SK-N-SH (cell line): ENCODE results near the gene CELSR1. TPM values are rescaled to one million over a fixed set of nuclear protein-coding genes. Genes with fewer than 3 reads are reported as not detected.

Experiments used
- CTCF ChIA-PET: fragments of 300-600, 350-600 bp; formaldehyde crosslinking; extraction: SDS; loops from one replicate; lab custom pipeline; 2021; lab: Yijun Ruan, JAX
- POLR2A ChIA-PET: fragments of 350-600 bp; sonication (Branson Sonifier 250); formaldehyde crosslinking; extraction: SDS; loops from one replicate; lab custom pipeline; 2020; ENCODE audit warnings: antibody characterized with exemption, inconsistent platforms; lab: Yijun Ruan, JAX
- DNase-seq: peaks from one replicate; pipeline ENCODE4 v3.0.0; 2012
- H2AFZ ChIP-seq: fragments of 200-600 bp; sonication (generic); 2 replicates; pipeline ENCODE4 v1.8.1; 2016; ENCODE audit warnings: antibody characterized with exemption, mild to moderate bottlenecking, low read depth
- H3F3A ChIP-seq: fragments of 200-600 bp; sonication (generic); replicated peaks from 2 replicates; pipeline ENCODE3; 2016; ENCODE audit warnings: antibody characterized with exemption, mild to moderate bottlenecking; ENCODE audit not compliant: insufficient read depth
- H3K27ac ChIP-seq, 2 experiments: fragments of 200-500 bp in 1 of 2; fragments of 200-600 bp in 1 of 2; sonication (Bioruptor generic) in 1 of 2; sonication (generic), shearing (Covaris generic) in 1 of 2; 2 replicates each; pipeline versions ENCODE4 v1.5.1 to v1.6.1; 2014 to 2016; ENCODE audit warnings: low read depth in 2 of 2, inconsistent platforms in 1 of 2, low read length in 1 of 2, mild to moderate bottlenecking in 1 of 2, mixed read lengths in 1 of 2
- H3K27me3 ChIP-seq: fragments of 200-600 bp; sonication (generic), shearing (Covaris generic); 2 replicates; pipeline ENCODE4 v1.6.1; 2016; ENCODE audit warnings: mixed run types; ENCODE audit not compliant: insufficient read depth
- H3K36me3 ChIP-seq, 2 experiments: fragments of 200-500 bp in 1 of 2; fragments of 200-600 bp in 1 of 2; sonication (Bioruptor generic) in 1 of 2; sonication (generic) in 1 of 2; replicated peaks in 1 of 2; 2 replicates each; pipeline versions ENCODE3 to v1.5.1; 2014 to 2016; ENCODE audit warnings: low read length in 1 of 2, mild to moderate bottlenecking in 1 of 2; ENCODE audit not compliant: insufficient read depth in 2 of 2, control insufficient read depth in 1 of 2
- H3K4me1 ChIP-seq, 2 experiments: fragments of 200-500 bp in 1 of 2; fragments of 200-600 bp in 1 of 2; sonication (Bioruptor generic) in 1 of 2; sonication (generic), shearing (Covaris generic) in 1 of 2; 2 replicates each; pipeline versions ENCODE4 v1.5.1 to v1.6.1; 2014 to 2016; ENCODE audit warnings: low read depth in 1 of 2, low read length in 1 of 2, mixed run types in 1 of 2; ENCODE audit not compliant: insufficient read depth in 2 of 2, control insufficient read depth in 1 of 2
- H3K4me2 ChIP-seq: fragments of 200-600 bp; sonication (generic), shearing (Covaris generic); 2 replicates; pipeline ENCODE4 v1.6.1; 2017; ENCODE audit warnings: mixed run types
- H3K4me3 ChIP-seq, 2 experiments: fragments of 200-500 bp in 1 of 2; fragments of 200-600 bp in 1 of 2; sonication (Bioruptor generic) in 1 of 2; sonication (generic), shearing (Covaris generic) in 1 of 2; 2 replicates each; pipeline versions ENCODE4 v1.5.1 to v1.8.1; 2014 to 2016; ENCODE audit warnings: low read depth in 2 of 2, inconsistent platforms in 1 of 2, low read length in 1 of 2, mild to moderate bottlenecking in 1 of 2, mixed read lengths in 1 of 2, moderate library complexity in 1 of 2
- H3K79me2 ChIP-seq: fragments of 200-600 bp; sonication (generic); 2 replicates; pipeline ENCODE4 v1.8.1; 2017; ENCODE audit warnings: mild to moderate bottlenecking; ENCODE audit not compliant: insufficient read depth
- H3K9ac ChIP-seq: fragments of 200-600 bp; sonication (generic); 2 replicates; pipeline ENCODE4 v1.6.1; 2017; ENCODE audit warnings: mixed run types
- H3K9me2 ChIP-seq: fragments of 200-600 bp; sonication (generic); 2 replicates; pipeline ENCODE4 v1.6.1; 2017; ENCODE audit warnings: mixed run types
- H3K9me3 ChIP-seq: fragments of 200-600 bp; sonication (generic); 2 replicates; pipeline ENCODE4 v1.6.1; 2017; ENCODE audit warnings: mixed run types, mild to moderate bottlenecking, moderate library complexity
- H4K20me1 ChIP-seq: fragments of 200-600 bp; sonication (generic); 2 replicates; pipeline ENCODE4 v1.6.1; 2017; ENCODE audit warnings: mild to moderate bottlenecking, mixed run types; ENCODE audit not compliant: insufficient read depth
- CHD2 ChIP-seq: fragments of 150-350 bp; IDR thresholded peaks from 2 replicates; pipeline ENCODE4 v1.6.1; 2018; ENCODE audit warnings: low read length; ENCODE audit not compliant: partially characterized antibody
- EP300 ChIP-seq, 2 experiments: IDR thresholded peaks; 2 replicates each; pipeline versions ENCODE4 v1.4.0 to v1.6.1; 2012; ENCODE audit warnings: borderline replicate concordance in 1 of 2, low read depth in 1 of 2, low read length in 1 of 2
- EZH2phosphoT487 ChIP-seq: fragments of 200-600 bp; sonication (generic); IDR thresholded peaks from 2 replicates; pipeline ENCODE4 v1.6.1; 2017; ENCODE audit warnings: low read depth, mixed run types, mild to moderate bottlenecking, antibody characterized with exemption, moderate library complexity, borderline replicate concordance
- FOXJ3 ChIP-seq: sonication (generic); formaldehyde crosslinking; IDR thresholded peaks from 2 replicates; pipeline ENCODE4 v1.5.1; 2020; ENCODE audit warnings: mild to moderate bottlenecking, missing genetic modification reagents
- GATA2 ChIP-seq: sonication (generic); formaldehyde crosslinking; IDR thresholded peaks from 2 replicates; pipeline ENCODE4 v1.5.0; 2020; ENCODE audit warnings: mild to moderate bottlenecking, missing genetic modification reagents
- MEF2A ChIP-seq: IDR thresholded peaks from 2 replicates; pipeline ENCODE4 v1.4.0; 2012; ENCODE audit warnings: low read depth, borderline replicate concordance
- MXI1 ChIP-seq: IDR thresholded peaks from 2 replicates; pipeline ENCODE4 v1.6.1; 2012; ENCODE audit warnings: mild to moderate bottlenecking, low read depth, low read length, improper control_type of control experiment
- NRF1 ChIP-seq: IDR thresholded peaks from 2 replicates; pipeline ENCODE4 v1.6.1; 2012; ENCODE audit warnings: low read depth, mild to moderate bottlenecking, low read length
- RCOR1 ChIP-seq: fragments of 150-350 bp; IDR thresholded peaks from 2 replicates; pipeline ENCODE4 v1.6.1; 2017; ENCODE audit warnings: antibody characterized with exemption, low read length
- SIN3A ChIP-seq: IDR thresholded peaks from 2 replicates; pipeline ENCODE4 v1.6.1; 2012; ENCODE audit warnings: low read depth, mild to moderate bottlenecking, low read length, moderate library complexity, borderline replicate concordance
- SMC3 ChIP-seq: IDR thresholded peaks from 2 replicates; pipeline ENCODE4 v1.6.1; 2012; ENCODE audit warnings: low read depth, low read length, improper control_type of control experiment
- TAF1 ChIP-seq: IDR thresholded peaks from 2 replicates; pipeline ENCODE4 v1.6.1; 2012; ENCODE audit warnings: low read depth, mild to moderate bottlenecking, low read length, moderate library complexity, borderline replicate concordance
- TCF12 ChIP-seq: IDR thresholded peaks from 2 replicates; pipeline ENCODE4 v1.4.0; 2012
- WGBS: methylation state at CpG from one replicate; pipeline ENCODE4 v1.1.6; 2017; ENCODE audit warnings: low lambda C conversion rate; 5-methylcytosine and 5-hydroxymethylcytosine counted together
- polyA plus RNA-seq, 3 experiments: library from polyadenylated mRNA; depleted of rRNA; stranded (reverse); fragments of >200 nt; gene quantifications; 2 replicates each; pipeline ENCODE4 v1.2.3, GENCODE V29; 2012
- TF ChIP-seq, protein P1 (sequence below): IDR thresholded peaks from 2 replicates; pipeline ENCODE4 v1.4.0; 2012; ENCODE audit warnings: low read depth
- TF ChIP-seq, protein P2 (sequence below): fragments of 150-350 bp; IDR thresholded peaks from 2 replicates; pipeline ENCODE4 v1.6.1; 2016; ENCODE audit warnings: mild to moderate bottlenecking, low read depth, low read length
- TF ChIP-seq, protein P3 (sequence below): IDR thresholded peaks from 2 replicates; pipeline ENCODE4 v1.6.1; 2012; ENCODE audit warnings: mild to moderate bottlenecking, low read depth, low read length, moderate library complexity

CELSR1 gene
- polyA plus RNA-seq, 1 of the 3 experiments (the other 2 are of a cell fraction): 5.0 TPM

DNA sequence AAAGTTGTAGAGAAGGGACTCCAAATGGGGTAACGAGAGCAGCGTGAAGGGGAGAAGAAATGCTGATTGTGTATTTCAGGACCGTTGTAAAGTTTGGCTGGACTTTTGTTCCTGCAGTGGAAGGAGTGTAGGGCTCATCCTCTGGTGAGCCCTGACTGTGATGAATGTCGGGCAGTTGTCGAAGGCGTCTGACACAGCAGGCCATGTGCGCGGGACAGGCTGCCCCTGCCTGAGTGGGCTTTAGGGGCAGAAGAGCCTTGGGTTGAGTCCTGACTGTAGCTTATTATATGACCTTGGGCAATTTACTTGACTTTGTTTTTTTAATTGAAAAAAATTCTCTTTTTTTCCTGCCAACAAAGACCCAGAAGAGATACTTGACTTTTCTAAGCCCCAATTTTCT is 198.8 kb downstream of the CELSR1 start:
- H3K27ac ChIP-seq: no peak overlapping the region
- 90% methylated on average over 8 of the region's 8 CpGs for WGBS
- no peaks in the 10 kb centered on the region for H3K9me2 ChIP-seq
- TF ChIP-seq FOXJ3 (CRISPR knock-in tag) (no peak), MEF2A (no peak), RCOR1 (no peak)
- TF ChIP-seq, protein P1, sequence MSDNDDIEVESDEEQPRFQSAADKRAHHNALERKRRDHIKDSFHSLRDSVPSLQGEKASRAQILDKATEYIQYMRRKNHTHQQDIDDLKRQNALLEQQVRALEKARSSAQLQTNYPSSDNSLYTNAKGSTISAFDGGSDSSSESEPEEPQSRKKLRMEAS: no peak
- TF ChIP-seq, protein P2, sequence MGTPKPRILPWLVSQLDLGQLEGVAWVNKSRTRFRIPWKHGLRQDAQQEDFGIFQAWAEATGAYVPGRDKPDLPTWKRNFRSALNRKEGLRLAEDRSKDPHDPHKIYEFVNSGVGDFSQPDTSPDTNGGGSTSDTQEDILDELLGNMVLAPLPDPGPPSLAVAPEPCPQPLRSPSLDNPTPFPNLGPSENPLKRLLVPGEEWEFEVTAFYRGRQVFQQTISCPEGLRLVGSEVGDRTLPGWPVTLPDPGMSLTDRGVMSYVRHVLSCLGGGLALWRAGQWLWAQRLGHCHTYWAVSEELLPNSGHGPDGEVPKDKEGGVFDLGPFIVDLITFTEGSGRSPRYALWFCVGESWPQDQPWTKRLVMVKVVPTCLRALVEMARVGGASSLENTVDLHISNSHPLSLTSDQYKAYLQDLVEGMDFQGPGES: no peak
- TF ChIP-seq, protein P3, sequence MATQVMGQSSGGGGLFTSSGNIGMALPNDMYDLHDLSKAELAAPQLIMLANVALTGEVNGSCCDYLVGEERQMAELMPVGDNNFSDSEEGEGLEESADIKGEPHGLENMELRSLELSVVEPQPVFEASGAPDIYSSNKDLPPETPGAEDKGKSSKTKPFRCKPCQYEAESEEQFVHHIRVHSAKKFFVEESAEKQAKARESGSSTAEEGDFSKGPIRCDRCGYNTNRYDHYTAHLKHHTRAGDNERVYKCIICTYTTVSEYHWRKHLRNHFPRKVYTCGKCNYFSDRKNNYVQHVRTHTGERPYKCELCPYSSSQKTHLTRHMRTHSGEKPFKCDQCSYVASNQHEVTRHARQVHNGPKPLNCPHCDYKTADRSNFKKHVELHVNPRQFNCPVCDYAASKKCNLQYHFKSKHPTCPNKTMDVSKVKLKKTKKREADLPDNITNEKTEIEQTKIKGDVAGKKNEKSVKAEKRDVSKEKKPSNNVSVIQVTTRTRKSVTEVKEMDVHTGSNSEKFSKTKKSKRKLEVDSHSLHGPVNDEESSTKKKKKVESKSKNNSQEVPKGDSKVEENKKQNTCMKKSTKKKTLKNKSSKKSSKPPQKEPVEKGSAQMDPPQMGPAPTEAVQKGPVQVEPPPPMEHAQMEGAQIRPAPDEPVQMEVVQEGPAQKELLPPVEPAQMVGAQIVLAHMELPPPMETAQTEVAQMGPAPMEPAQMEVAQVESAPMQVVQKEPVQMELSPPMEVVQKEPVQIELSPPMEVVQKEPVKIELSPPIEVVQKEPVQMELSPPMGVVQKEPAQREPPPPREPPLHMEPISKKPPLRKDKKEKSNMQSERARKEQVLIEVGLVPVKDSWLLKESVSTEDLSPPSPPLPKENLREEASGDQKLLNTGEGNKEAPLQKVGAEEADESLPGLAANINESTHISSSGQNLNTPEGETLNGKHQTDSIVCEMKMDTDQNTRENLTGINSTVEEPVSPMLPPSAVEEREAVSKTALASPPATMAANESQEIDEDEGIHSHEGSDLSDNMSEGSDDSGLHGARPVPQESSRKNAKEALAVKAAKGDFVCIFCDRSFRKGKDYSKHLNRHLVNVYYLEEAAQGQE: no peak
- peaks cover 6 to 15% of the 10 kb centered on the region in 2 experiments; a peak in 3 of 4 replicates for H3K4me1 ChIP-seq
- H4K20me1 ChIP-seq: peaks cover 14% of the 10 kb centered on the region
- H3K9ac ChIP-seq: no peak overlapping the region
- H3K79me2 ChIP-seq: peaks cover 57% of the 10 kb centered on the region
- no peak overlapping the region for H3K4me2 ChIP-seq
- no peak for DNase-seq
- CTCF ChIA-PET: interaction anchor here (1.0 to 3.8 kb wide), 4 partner anchors 42 to 222 kb away, joined by 3 to 10 read pairs (median 3); partner anchors contain the start of gene GTSE1
- no peaks in the 10 kb centered on the region for H3K9me3 ChIP-seq
- peaks cover 44 to 55% of the 10 kb centered on the region in 2 experiments for H3K36me3 ChIP-seq
- H2AFZ ChIP-seq: no peak overlapping the region
- H3F3A ChIP-seq: peaks cover 13% of the 10 kb centered on the region
- no peak overlapping the region for H3K4me3 ChIP-seq
- POLR2A ChIA-PET: no interaction called here
- H3K27me3 ChIP-seq: no peaks in the 10 kb centered on the region

DNA sequence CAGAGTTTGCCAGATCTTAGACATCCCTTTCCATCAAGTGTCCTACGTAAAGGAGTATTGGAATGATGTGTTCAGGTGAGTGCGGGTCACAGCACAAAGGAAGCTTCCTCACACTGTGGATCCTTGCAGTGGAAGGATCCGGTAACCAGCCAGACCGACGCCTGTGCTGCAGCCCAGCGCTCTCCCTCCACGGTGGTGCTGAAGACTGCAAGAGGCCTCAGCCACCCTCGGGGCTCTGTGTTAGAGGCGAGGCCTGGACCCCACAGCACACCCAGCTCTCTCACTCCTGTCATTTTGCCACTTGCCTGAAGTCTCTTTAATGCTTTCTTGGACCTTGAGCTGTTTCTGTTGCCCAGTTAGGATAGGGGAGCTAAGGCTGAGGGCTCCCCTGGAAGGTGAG is 199.6 kb downstream of the CELSR1 start:
- H3K9me3 ChIP-seq: no peaks in the 10 kb centered on the region
- CTCF ChIA-PET: interaction anchor here (1.5 to 3.8 kb wide), 2 partner anchors 205 to 216 kb away, joined by 3 to 10 read pairs; no protein-coding TSS in a partner anchor
- POLR2A ChIA-PET: no interaction called here
- no peaks in the 10 kb centered on the region for H3K9me2 ChIP-seq
- no peak for DNase-seq
- 98% methylated on average over 6 of the region's 9 CpGs for WGBS
- peaks cover 39 to 50% of the 10 kb centered on the region in 2 experiments for H3K36me3 ChIP-seq
- TF ChIP-seq EZH2phosphoT487 (no peak), MXI1 (no peak), TAF1 (no peak), TCF12 (no peak), MEF2A (no peak), GATA2 (CRISPR knock-in tag) (no peak), NRF1 (no peak), SIN3A (no peak), CHD2 (no peak), EP300 (IDR thresholded peaks at IDR 0.05; ENCODE audit: borderline replicate concordance in 1 of 2, low read depth in 1 of 2, low read length in 1 of 2) (no peak), SMC3 (no peak)
- H3K27ac ChIP-seq: no peak overlapping the region
- H4K20me1 ChIP-seq: peaks cover 14% of the 10 kb centered on the region
- H3F3A ChIP-seq: peaks cover 18% of the 10 kb centered on the region
- H3K27me3 ChIP-seq: no peaks in the 10 kb centered on the region
- no peak overlapping the region for H3K9ac ChIP-seq
- no peak overlapping the region for H2AFZ ChIP-seq
- H3K4me3 ChIP-seq: no peak overlapping the region
- no peak overlapping the region for H3K4me2 ChIP-seq
- peaks cover 6 to 15% of the 10 kb centered on the region in 2 experiments; a peak in 3 of 4 replicates for H3K4me1 ChIP-seq
- H3K79me2 ChIP-seq: peaks cover 57% of the 10 kb centered on the region
